NCI-H1092 (cell line): ENCODE data around the gene SMU1.
"Not testable (repeated sequence)": the region's sequence is repeated elsewhere in the genome, so short reads cannot be mapped to it uniquely, and the experiment has no call there.

Experiments used
- DNase-seq: peaks from one replicate; lab custom pipeline; 2025; lab: John Stamatoyannopoulos, UW

The SMU1 gene

GRCh38 chr9:33013962-33014664 lies 62.4 kb downstream of the SMU1 start:
- DNase-seq, result no peak

DNA sequence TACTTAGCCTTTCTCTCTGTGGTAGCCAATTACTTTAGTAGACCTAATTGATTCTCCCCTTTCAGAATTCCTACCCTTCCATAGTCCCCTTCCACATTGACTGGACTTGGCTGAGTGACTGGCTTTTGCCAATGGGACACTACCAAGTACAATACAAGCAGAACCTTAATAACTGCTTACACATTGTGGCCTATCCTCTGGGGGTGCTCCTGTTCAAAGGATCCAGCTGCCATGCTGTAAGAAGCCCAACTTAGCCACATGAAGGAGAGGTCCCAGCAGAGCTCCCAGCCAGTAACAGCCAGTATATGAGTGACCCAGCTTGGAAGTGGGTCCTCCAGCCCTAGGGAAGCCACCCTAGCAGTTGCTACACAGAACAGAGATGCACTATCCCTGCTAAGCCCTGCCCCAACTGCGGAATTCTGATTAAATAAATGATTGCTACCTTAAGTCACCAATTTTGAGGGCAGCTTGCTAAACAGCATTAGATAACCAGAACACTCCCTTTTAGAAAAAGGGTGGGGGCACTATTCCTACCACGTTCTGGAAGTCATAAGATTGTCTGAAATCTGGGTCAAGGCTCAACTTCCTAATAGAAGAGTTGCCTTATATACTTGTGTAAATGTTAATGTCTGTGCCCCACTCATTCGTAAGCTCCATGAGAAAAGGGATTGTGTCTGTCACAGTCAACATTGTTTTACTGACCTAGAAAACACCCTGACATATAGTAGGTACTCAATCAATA lies 64.0 kb downstream of the SMU1 start:
- no peak for DNase-seq

DNA sequence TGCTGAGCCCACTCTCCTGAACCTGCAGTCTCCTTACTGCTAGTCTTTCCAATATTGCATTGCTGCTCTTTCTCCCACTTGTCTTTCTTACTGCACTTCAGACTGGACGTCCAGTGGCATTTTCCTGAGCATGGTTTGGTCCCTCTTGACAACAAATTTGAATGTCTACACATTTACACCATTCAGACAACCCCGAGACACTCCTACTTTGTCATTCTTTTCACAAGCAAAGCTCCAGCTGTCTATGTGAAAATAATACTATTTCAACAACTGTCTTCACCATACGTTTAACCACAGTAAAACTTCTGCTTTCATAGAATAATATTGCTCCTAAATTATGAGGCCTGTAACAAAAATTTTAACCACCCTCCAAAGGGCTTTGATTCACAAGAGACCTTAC lies 64.6 kb downstream of the SMU1 start:
- DNase-seq, result no peak

GRCh38 chr9:33007755-33008154 lies 68.7 kb downstream of the SMU1 start:
- no peak for DNase-seq

DNA sequence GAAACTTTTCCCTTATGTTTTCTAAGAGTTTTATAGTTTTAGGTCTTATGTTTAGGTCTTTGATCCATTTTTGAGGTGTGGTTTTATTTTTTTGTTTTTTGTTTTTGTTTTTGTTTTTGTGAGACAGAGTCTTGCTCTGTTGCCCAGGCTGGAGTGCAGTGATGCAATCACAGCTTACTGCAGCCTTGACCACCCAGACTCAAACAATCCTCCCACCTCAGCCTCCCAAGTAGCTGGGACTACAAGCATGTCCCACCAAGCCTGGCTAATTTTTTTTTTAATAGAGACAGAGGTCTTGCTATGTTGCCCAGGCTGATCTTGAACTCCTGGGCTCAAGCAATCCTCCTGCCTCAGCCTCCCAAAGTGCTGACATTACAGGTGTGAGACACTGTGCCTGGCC lies 71.1 kb downstream of the SMU1 start:
- not testable (repeated sequence) for DNase-seq

- not testable (repeated sequence) for DNase-seq
Observed at GRCh38 chr9:33000682-33001055, 75.8 kb downstream of the SMU1 start.

- no peak for DNase-seq
Observed at GRCh38 chr9:32992595-32993238, 83.8 kb downstream of the SMU1 start.

- DNase-seq, result no peak
Observed at GRCh38 chr9:32991897-32992594, 84.4 kb downstream of the SMU1 start.
